HepG2 (cell line): Measurements from ENCODE around the gene ETV5. TPM values are rescaled to one million over a fixed set of nuclear protein-coding genes. Genes with fewer than 3 reads are reported as not detected.

ENCODE experiments used
- ATAC-seq: fragments of 200-7000 bp; cut with Tn5 transposase; 3 replicates; pipeline ENCODE4 v1.9.1; 2020; ENCODE audit warnings: mild to moderate bottlenecking, moderate library complexity
- BruUV-seq: library from RNA; stranded (reverse); fragments of 400-500 nt; replicated peaks from 2 replicates; lab custom pipeline; 2021; lab: Mats Ljungman, UMichigan
- CTCF ChIA-PET: fragments of 300-600 bp; formaldehyde crosslinking; extraction: SDS; loops from one replicate; lab custom pipeline; 2021; ENCODE audit warnings: low total read pairs, inconsistent platforms, low intra/inter-chr PET ratio; lab: Yijun Ruan, JAX
- POLR2A ChIA-PET: fragments of 350-600 bp; sonication (Branson Sonifier 250); formaldehyde crosslinking; loops from one replicate; lab custom pipeline; 2020; ENCODE audit warnings: antibody characterized with exemption, inconsistent platforms; lab: Yijun Ruan, JAX
- DNase-seq: peaks from one replicate; pipeline ENCODE4 v3.0.0-alpha.2; 2015; ENCODE audit warnings: low spot score
- FAIRE-seq: peaks from 3 replicates; lab custom pipeline; 2011; peaks lifted over from hg19 to GRCh38; lab: Jason Lieb, UNC
- H2AFZ ChIP-seq: one replicate; pipeline ENCODE4 v1.6.1; 2011; ENCODE audit warnings: low read length, inconsistent platforms
- H3K27ac ChIP-seq: fragments of 300-600 bp; 3 replicates; pipeline ENCODE4 v1.8.0; 2011; ENCODE audit warnings: mixed run types, mild to moderate bottlenecking, mixed read lengths, low read length, inconsistent platforms; ENCODE audit not compliant: insufficient read depth; ENCODE audit errors: extremely low read length
- H3K27me3 ChIP-seq, 2 experiments: fragments of 200-600 bp in 1 of 2; 2 replicates in 1 of 2; 3 replicates in 1 of 2; pipeline versions ENCODE4 v1.6.0 to v1.8.0; 2011; ENCODE audit warnings: low read length in 2 of 2, mild to moderate bottlenecking in 2 of 2, moderate library complexity in 2 of 2, inconsistent platforms in 1 of 2; ENCODE audit not compliant: insufficient read depth in 2 of 2, control insufficient read depth in 1 of 2
- H3K36me3 ChIP-seq, 2 experiments: fragments of 200-600 bp in 1 of 2; replicated peaks in 1 of 2; 2 replicates in 1 of 2; 3 replicates in 1 of 2; pipeline versions ENCODE4 v1.5.1 to v1.8.0; 2011; ENCODE audit warnings: low read length in 2 of 2, inconsistent platforms in 1 of 2; ENCODE audit not compliant: insufficient read depth in 2 of 2, control insufficient read depth in 1 of 2
- H3K4me1 ChIP-seq: 2 replicates; pipeline ENCODE4 v1.5.1; 2012; ENCODE audit warnings: low read length, inconsistent platforms; ENCODE audit not compliant: insufficient read depth
- H3K4me2 ChIP-seq: 2 replicates; pipeline ENCODE4 v1.6.0; 2011; ENCODE audit warnings: low read depth, low read length, inconsistent platforms
- H3K4me3 ChIP-seq, 3 experiments: fragments of 200-600 bp in 1 of 3; sonication (generic), shearing (Covaris generic) in 1 of 3; replicated peaks in 1 of 3; 2 replicates each; pipeline ENCODE4 v1.5.1; 2011 to 2016; ENCODE audit warnings: low read length in 3 of 3, inconsistent platforms in 2 of 3, low read depth in 2 of 3, mild to moderate bottlenecking in 2 of 3, control low read depth in 1 of 3, mixed read lengths in 1 of 3; ENCODE audit not compliant: insufficient read depth in 1 of 3
- H3K79me2 ChIP-seq: one replicate; pipeline ENCODE4 v1.6.1; 2011; ENCODE audit warnings: low read length, inconsistent platforms; ENCODE audit not compliant: insufficient read depth
- H3K9ac ChIP-seq: 2 replicates; pipeline ENCODE4 v1.6.0; 2011; ENCODE audit warnings: mild to moderate bottlenecking, low read depth, low read length, inconsistent platforms; ENCODE audit not compliant: insufficient read depth
- H3K9me3 ChIP-seq: 2 replicates; pipeline ENCODE4 v1.5.1; 2012; ENCODE audit warnings: mild to moderate bottlenecking, low read length
- H4K20me1 ChIP-seq: 2 replicates; pipeline ENCODE4 v1.6.0; 2011; ENCODE audit warnings: inconsistent platforms, mild to moderate bottlenecking, low read length, moderate library complexity; ENCODE audit not compliant: insufficient read depth
- JARID2 ChIP-seq: sonication (generic); formaldehyde crosslinking; IDR thresholded peaks from 2 replicates; pipeline ENCODE4 v1.8.1; 2023; ENCODE audit warnings: missing genetic modification reagents, inconsistent platforms; ENCODE audit not compliant: insufficient replicate concordance
- MEF2D ChIP-seq: sonication (generic); formaldehyde crosslinking; IDR thresholded peaks from 2 replicates; pipeline ENCODE4 v1.5.1; 2020; ENCODE audit warnings: mild to moderate bottlenecking, missing genetic modification reagents
- MTA3 ChIP-seq: sonication (generic); formaldehyde crosslinking; IDR thresholded peaks from 2 replicates; pipeline ENCODE4 v1.4.0; 2020; ENCODE audit warnings: missing genetic modification reagents
- RXRB ChIP-seq: IDR thresholded peaks from 2 replicates; pipeline ENCODE4 v1.6.1; 2016; ENCODE audit warnings: borderline replicate concordance, missing genetic modification reagents, missing compliant biosample characterization
- SSRP1 ChIP-seq: IDR thresholded peaks from 2 replicates; pipeline ENCODE4 v1.6.1; 2016; ENCODE audit warnings: control low read depth
- TRIM24 ChIP-seq: sonication (generic); formaldehyde crosslinking; IDR thresholded peaks from 2 replicates; pipeline ENCODE4 v1.8.0; 2022; ENCODE audit warnings: mild to moderate bottlenecking, missing genetic modification reagents
- ZNF235 ChIP-seq: sonication (generic); formaldehyde crosslinking; IDR thresholded peaks from 2 replicates; pipeline ENCODE4 v1.8.1; 2023; ENCODE audit warnings: mild to moderate bottlenecking, missing genetic modification reagents, borderline replicate concordance
- ZNF678 ChIP-seq: sonication (generic); formaldehyde crosslinking; IDR thresholded peaks from 2 replicates; pipeline ENCODE4 v1.4.0; 2020; ENCODE audit warnings: mild to moderate bottlenecking, missing genetic modification reagents
- ZNF772 ChIP-seq: sonication (generic); formaldehyde crosslinking; IDR thresholded peaks from 2 replicates; pipeline ENCODE4 v1.5.0; 2020; ENCODE audit warnings: mild to moderate bottlenecking, missing genetic modification reagents
- WGBS: methylation state at CpG from one replicate; pipeline ENCODE4 v1.1.6; 2017; ENCODE audit warnings: low lambda C conversion rate; 5-methylcytosine and 5-hydroxymethylcytosine counted together
- in situ Hi-C: cut with HindIII; loops from 2 replicates; pipeline ENCODE4 v1.10.0; 2017; ENCODE audit warnings: low pct_unique_long_range_greater_than_20kb; ENCODE audit not compliant: extremely low pct_ligation_motif_present
- intact Hi-C: fragments of 100-400 bp; cut with micrococcal nuclease; formaldehyde crosslinking; loops from one replicate; pipeline ENCODE4 v1.10.0; 2022; ENCODE audit not compliant: unreplicated experiment
- polyA plus RNA-seq, 8 experiments: library from polyadenylated mRNA; depleted of rRNA in 3 of 8; stranded (reverse) in 7 of 8; unstranded in 1 of 8; fragments of >200 nt; fragmentation: Illumina TruSeq in 4 of 8; extraction: Trizol in 4 of 8; gene quantifications; 2 replicates each; pipeline versions ENCODE4 v1.2.1 to v1.2.3, GENCODE V29; 2011 to 2016; ENCODE audit warnings: low read depth in 4 of 8, missing spikeins in 1 of 8, mixed read lengths in 1 of 8; ENCODE audit not compliant: insufficient read depth in 1 of 8
- total RNA-seq, 5 experiments: library from RNA; depleted of rRNA; stranded (reverse); fragments of >200 nt; fragmentation: Illumina TruSeq; extraction: Trizol; gene quantifications; 2 replicates each; pipeline ENCODE4 v1.2.3, GENCODE V29; 2016; ENCODE audit warnings: low read depth in 1 of 5
- TF ChIP-seq, protein P1 (sequence below): sonication (generic); formaldehyde crosslinking; IDR thresholded peaks from 2 replicates; pipeline ENCODE4 v1.5.0; 2020; ENCODE audit warnings: missing genetic modification reagents
- TF ChIP-seq, protein P2 (sequence below): IDR thresholded peaks from 2 replicates; pipeline ENCODE4 v1.6.1; 2016; ENCODE audit warnings: low read depth, borderline replicate concordance
- TF ChIP-seq, protein P3 (sequence below): sonication (generic); formaldehyde crosslinking; IDR thresholded peaks from 2 replicates; pipeline ENCODE4 v1.4.0; 2020; ENCODE audit warnings: mild to moderate bottlenecking, low read depth, missing genetic modification reagents

The ETV5 gene
- total and polyA plus RNA-seq, 2 of the 13 experiments (the other 11 are each of a cell fraction or from before 2014, with no cell fraction given), result 52.9 to 57.2 TPM

DNA sequence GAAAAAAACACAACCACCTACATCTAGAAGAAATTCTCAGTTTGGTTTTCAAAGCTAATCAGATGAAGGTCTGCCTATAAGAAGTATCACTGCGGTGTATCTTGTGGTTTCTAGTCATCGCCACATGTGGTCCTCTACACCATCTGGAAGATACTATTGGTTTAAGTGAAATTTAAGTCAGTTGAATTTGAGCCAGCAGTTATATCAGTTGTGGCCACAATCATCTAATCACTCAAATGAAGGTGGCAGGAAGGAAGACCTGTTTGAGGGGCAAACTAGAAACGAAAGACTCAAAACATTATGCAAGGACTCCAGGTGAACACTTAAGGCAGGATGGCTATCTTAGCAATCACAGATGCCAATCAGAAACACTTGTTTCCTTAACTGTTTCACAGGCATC is 48.7 kb downstream of the ETV5 start:
- Histone ChIP-seq H3K4me1 (no peaks in the 10 kb centered on the region), H2AFZ (no peak overlapping the region), H3K4me3 (no peak overlapping the region), H3K9ac (no peak overlapping the region), H3K27me3 (no peaks in the 10 kb centered on the region), H3K27ac (no peak overlapping the region), H3K36me3 (peaks cover 40 to 92% of the 10 kb centered on the region in 2 experiments), H3K4me2 (no peak overlapping the region), H3K79me2 (no peaks in the 10 kb centered on the region), H3K9me3 (no peaks in the 10 kb centered on the region), H4K20me1 (no peaks in the 10 kb centered on the region)
- TF ChIP-seq ZNF678 (CRISPR knock-in tag), result no peak
- TF ChIP-seq, protein P1, sequence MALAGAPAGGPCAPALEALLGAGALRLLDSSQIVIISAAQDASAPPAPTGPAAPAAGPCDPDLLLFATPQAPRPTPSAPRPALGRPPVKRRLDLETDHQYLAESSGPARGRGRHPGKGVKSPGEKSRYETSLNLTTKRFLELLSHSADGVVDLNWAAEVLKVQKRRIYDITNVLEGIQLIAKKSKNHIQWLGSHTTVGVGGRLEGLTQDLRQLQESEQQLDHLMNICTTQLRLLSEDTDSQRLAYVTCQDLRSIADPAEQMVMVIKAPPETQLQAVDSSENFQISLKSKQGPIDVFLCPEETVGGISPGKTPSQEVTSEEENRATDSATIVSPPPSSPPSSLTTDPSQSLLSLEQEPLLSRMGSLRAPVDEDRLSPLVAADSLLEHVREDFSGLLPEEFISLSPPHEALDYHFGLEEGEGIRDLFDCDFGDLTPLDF, result no peak
- TF ChIP-seq, protein P2, sequence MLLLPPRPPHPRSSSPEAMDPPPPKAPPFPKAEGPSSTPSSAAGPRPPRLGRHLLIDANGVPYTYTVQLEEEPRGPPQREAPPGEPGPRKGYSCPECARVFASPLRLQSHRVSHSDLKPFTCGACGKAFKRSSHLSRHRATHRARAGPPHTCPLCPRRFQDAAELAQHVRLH (CRISPR knock-in tag), result no peak
- no peak for TF ChIP-seq SSRP1 (CRISPR knock-in tag)
- no peak for TF ChIP-seq ZNF772 (CRISPR knock-in tag)
- TF ChIP-seq MEF2D (CRISPR knock-in tag), result no peak
- TF ChIP-seq JARID2 (CRISPR knock-in tag), result no peak
- TF ChIP-seq ZNF235, result no peak
- no peak for TF ChIP-seq MTA3
- no peak for TF ChIP-seq TRIM24 (CRISPR knock-in tag)
- TF ChIP-seq RXRB (CRISPR knock-in tag), result no peak
- TF ChIP-seq, protein P3, sequence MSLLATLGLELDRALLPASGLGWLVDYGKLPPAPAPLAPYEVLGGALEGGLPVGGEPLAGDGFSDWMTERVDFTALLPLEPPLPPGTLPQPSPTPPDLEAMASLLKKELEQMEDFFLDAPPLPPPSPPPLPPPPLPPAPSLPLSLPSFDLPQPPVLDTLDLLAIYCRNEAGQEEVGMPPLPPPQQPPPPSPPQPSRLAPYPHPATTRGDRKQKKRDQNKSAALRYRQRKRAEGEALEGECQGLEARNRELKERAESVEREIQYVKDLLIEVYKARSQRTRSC (CRISPR knock-in tag), result no peak
- ChIA-PET POLR2A (no interaction called here), CTCF (no interaction called here)
- in situ Hi-C loops (no loop called here), intact Hi-C loops (no loop called here)
- ATAC-seq (no peak), FAIRE-seq (no peak), DNase-seq (no peak)
- WGBS, result 100% methylated on average over 3 of the region's 3 CpGs
- no TSS peak for BruUV-seq
